ENCODE measurements around the gene FAM3D.

- TF ChIP-seq POLR2A (IDR thresholded peaks at IDR 0.05), result no peak
- no peak for TF ChIP-seq CTCF (IDR thresholded peaks at IDR 0.05)
Measured at GRCh38 chr3:58617338-58617761, 49.2 kb downstream of the FAM3D start.
